Activated T-helper 1 cell treated with Interleukin-2 at 50 U/mL for 16 hours (primary cell): Measurements from ENCODE around the gene SDC1.

ENCODE experiments used
- DNase-seq: peaks from one replicate; pipeline ENCODE4 v3.0.0-alpha.2; 2020; ENCODE audit warnings: low read depth

SDC1 gene

DNA sequence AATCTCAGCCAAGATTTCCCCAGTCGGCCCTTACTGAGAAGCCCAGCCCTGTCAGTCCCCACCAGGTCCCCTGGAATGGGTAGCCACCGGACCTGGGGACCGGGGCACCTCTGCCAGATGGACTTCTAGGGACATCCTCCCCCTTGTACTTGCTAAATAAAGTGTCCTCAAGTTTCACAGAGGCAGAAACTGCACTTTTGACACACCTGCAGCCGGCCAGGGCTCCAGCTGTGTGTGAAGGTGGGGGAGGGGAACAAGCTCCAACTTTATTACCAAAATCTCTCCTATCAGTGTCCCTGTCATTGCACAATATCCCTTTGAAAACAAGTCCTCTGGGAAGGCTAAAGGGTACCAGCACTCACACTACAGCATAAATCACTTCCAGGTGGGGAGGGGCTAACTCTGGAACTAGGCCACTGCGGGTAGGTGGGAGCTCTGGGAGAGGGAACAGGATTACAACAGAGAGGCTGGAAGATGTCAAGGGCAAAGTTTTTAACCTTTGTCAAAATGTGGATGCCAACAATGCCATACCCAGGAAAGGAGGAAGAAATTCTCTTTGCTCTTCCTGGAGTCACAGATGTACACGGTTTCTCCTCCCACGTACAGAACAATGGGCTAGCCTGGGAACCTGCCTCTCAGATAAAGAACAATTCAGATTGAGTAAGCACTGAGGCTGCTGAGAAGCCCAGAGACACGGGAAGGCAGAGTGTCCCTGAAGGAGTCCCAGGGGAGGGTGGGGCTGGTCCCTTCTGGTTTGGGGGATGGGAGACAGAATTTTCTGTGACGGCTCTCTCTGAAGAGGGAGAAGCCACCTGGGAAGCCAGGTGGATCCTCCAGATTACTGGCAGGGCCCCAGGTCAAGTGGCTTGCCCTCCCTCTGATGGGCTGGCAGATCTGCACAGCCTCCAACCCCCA lies 11.0 kb downstream of the SDC1 start:
- no peak for DNase-seq

DNA sequence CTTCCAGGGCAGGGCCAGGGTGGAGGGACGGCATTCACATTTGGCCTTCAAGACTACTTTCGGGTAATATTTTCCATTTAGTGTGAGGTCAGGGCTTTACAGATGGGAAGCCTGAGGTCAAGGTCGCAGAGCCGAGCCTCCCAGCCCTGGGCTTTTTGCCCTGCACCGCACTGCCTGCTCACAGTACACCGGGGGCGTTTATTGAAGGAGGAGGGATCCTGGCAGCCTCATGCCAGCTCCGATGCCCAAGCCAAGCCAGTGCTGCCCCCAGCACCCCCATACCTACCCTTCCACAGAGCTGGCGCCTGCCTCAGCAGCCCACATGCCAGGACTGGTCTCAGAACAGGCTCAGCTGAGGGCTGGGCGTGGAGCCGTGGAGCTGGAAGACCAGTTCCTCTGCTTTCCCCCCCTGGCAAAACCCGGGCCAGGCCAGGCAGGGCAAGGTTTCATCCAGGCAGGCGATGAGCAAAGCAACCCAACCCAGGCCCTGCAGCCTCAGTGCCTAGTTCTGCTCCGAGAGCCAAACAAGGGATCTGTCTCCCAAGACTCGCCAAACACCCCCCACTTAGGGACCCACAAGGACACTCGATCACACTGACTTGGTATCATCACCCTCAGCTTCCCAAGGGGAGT lies 11.9 kb downstream of the SDC1 start:
- DNase-seq: no peak

DNA sequence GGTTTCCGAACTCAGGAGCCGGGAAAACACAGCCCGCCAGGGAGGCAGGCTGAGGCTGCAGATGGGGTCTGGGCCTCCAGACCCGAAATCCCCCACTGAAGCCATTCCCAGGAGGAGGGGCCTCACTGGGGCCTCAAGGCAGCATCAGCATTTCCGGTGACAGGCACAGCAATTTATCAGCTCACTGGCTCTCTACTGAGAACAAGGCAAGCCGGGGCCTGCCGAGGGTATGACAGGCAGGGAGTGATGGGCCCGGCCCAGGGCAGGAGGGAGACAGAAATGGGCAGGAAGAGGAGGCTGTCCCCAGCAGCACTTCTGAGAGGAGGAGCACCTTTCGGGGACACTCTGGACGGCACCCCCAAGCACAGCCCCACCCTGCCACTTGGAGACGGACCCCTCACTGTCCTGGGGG lies 12.5 kb downstream of the SDC1 start:
- DNase-seq: no peak

DNA sequence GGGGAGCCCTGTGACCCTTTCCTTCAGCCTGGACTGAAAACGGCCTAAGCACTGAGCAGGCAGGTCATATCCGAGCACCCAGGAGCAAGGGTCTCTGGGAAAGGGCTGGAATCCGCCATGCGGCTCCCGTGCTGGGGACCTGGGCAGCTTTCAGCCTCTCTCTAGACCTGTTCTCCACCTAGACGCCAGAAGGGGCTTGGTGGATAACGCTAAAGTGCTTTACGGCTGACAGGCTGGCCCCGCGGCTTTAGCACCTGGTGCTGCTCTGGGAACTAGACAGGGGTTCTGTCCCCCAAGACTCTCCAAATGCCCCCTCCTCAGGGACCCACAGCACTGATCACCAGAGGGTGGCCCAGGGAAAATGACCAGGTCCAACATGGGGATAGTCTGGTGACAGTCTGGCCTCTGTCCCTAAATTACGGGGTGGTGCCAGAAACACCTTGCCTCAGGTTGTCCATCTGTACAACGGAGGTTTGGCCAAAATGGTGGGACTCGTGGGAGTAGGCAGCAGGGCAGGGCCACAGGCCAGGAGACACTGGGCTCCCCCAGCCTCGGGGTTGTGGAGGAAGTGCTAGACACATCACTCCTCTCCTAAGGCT lies 13.0 kb downstream of the SDC1 start:
- no peak for DNase-seq

DNA sequence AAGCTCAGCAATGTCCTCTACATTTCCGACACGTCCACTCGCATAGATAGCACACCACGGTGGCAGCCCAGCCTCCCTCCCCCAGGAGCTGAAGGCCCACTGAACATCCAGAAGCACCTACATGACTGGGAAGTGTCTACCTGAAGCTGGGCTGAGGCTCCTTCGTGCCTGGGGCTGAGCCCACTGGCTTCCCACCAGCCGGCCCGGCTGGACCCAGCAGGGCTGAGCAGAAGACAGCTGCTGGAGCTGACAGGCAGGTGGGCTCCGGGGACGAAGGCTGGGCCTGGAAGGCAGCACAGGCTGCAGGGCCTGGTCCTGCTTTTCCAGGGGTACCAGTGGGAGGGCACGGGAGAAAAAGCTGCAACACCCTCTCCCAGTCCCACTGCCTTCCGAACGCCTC lies 13.5 kb downstream of the SDC1 start:
- DNase-seq: no peak

DNA sequence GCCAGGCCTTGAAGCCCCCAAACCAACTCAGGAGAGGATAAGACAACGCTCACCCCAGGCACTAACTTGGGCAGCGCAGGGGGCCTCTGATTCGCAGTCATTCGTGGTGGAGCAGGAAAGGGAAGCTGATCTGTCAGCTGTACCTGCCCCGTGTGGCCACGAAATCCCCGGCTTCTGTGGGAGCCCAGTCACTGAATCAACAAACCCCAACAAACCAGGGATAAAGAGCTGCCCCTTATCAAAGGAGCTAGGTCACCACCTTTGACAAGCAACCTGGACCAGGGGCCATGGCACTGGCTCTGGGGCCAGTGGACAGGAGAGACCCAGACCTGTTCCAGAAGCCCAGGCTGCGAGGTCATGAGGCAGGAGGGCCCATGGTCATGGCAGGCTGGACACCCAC lies 14.5 kb downstream of the SDC1 start:
- no peak for DNase-seq

DNA sequence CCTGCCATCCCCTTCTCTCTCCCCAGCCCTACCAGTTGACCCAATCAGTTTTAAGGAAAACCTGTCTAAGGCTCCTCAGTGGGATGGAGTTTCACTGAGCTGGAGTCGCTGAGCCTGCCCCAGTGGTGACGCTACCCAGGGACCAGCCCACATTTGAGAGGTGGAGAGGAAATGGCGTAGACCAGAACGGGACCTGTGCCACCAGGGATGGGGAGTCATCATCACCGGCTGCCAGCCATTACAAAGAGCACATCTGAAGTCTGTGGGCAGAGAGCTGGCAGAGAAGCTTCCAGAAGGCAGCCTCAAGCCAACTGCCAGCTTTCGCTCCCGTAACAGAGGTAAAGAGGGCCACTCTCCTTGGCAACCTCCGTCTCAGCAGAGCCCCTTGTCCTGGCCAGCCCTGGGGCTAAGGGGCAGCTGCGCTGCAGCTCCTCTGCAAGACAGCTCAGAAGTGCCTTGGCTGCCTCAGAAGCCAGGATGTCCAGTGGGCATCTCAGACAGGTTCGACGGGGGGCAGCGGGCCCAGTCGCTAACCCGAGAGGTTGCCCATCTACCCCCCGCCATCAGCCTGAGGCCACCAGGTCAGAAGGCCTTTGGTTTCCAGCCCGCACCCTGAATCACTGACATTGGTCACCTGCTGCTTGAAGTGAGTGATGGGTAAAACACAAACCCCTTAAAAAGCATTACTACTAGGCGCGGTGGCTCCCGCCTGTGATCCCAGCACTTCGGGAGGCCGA lies 15.4 kb downstream of the SDC1 start:
- DNase-seq: no peak

DNA sequence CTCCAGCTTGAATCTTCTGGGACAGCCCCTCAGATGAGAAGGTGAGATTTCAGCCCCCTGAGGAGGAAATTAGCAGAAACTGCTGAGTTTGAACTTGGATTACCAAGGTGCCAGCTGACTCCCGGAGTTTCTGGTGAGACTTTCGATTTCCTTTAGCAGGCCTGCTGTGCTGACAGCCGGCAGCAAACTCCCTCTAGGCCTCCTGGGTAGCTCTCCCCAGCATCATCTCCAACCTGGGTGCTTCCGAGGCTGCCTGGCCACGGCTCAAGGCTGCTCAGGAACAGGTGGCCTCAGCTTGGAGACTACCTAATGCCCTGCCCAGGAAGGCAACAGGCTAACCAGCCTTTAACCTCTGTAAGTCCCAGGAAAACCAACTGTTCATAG lies 16.5 kb downstream of the SDC1 start:
- no peak for DNase-seq

DNA sequence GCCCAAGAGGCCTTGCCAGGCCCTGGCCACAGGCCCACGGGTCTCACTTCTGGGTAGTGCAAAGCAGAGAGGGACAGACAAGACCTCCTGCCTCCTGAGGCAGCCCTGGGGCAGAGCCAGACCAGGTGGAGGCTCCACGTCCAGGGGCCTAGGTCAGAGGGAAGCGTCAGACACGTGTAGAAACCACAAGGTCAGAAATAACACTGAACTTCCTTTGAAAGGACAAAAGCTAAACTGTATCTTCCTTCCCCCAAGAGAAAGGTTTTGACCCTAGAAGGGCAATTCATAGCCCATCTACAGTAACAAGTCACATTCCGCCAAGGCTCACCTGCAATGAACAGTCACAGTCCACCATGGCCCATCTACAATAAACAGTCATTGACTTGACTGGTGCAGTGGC lies 17.9 kb downstream of the SDC1 start:
- DNase-seq: no peak

DNA sequence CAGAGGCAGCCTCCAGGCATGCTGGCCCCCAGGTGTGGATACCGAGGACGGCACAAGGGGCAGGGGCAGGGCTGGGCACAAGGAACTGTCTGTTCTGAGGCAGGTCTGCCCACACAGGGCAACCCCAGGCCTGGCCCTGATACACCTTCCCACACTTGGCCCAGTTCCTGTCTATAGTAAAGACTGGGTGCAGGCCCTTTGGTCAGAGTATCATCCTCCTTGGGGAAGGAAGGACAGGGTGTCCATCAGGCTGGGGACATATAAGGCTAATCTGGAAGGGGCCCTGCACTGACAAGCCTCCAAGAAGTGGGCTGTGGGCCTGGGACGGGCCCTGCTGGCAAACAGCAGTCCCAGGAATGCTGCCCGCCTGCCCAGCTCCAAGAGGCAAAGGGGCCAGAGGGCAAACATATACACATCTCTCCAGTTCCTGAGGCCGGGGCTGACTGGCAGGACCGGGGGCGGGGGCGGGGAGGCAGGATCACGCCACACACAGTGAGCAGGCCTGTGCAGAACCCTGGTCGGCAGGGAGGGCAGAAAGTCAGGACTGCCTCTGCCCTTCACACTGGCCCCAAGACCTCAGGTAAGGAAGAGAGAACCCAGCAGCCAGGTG lies 18.9 kb downstream of the SDC1 start:
- DNase-seq: no peak

DNA sequence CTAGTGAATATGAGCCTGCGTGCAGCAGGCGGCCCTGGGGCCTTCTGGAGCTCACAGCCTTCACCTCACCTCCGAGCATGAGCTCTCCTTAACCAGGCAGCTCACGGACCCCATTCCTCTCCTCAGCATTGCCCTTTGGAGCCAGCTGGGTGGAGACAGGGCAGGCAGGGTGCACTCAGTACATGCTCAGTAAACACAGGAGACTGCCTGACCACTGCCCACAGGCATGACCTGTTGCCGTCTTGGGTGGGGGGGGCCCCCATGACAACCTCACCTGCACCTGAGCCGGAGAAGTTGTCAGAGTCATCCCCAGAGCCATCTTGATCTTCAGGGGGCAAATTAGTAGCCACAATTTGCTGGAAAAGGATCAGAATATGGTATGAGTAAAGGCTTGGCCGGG lies 19.9 kb downstream of the SDC1 start:
- DNase-seq: no peak

DNA sequence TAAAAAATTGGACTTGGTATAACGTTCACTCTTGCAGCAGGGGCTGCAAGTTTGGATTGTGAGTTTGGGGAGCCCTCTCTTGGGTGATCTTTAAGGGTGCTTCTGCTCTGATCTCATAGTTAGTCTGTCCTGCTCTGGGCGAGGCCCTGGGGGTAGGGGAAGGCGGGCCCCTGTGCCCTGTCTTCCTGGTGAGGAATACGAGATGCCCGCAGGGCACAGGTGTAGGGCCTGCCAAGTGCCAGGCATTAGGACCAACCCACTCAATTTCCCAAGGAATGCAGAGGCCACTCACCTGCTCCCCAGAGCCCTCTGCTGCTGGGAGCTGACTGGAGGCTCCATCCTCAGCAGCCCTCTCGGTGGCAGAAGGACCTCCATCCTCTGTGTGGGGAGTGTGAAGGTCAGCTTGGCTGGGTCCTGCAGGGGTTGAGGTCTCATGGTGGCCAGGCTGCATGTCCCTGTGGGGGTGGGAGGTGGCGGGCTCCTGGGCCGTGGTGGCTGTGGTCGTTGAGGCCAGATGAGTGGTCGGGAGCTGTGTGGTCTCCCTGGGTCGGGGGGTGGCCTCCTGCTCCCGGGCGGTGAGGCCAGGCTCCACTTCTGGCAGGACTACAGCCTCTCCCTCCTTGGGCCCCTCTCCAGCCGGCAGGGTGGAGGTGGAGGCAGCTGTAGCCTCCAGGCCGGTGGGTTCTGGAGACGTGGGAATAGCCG lies 21.3 kb downstream of the SDC1 start:
- DNase-seq: no peak

DNA sequence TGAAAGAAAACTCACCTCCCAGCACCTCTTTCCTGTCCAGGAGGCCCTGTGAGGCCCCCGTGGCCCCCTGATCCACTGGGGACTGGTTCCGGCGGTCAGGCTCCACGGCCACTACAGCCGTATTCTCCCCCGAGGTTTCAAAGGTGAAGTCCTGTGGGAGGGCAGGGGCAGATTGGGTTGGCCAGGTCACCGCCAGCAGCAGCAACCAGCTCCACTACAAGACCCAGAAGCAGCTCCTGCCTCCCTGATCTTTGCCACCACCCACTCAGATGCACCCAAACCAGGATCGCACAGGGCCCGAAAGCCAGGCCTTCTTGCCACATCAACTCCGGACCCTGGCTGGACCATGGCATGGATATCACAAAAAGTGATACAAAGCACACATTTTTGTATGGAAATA lies 21.9 kb downstream of the SDC1 start:
- no peak for DNase-seq

DNA sequence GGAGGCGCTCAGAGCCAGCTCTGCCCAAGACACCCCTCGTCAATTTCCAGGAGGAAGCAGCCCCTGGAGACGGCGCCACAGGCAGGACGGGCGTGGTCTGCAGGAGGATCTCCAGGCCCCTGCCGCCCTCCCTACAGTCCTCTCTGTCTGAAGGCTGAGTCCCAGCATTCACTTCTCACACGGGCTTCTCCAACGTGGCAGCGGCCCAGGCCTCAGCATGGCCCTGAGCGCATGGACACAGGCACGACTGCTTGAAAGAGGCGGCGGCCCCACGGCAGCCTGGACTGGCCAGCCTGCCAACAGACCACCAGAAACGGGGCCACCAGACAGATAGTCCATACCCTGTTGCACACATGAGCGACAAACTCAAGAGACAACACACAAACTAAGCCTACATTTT lies 23.3 kb downstream of the SDC1 start:
- no peak for DNase-seq

DNA sequence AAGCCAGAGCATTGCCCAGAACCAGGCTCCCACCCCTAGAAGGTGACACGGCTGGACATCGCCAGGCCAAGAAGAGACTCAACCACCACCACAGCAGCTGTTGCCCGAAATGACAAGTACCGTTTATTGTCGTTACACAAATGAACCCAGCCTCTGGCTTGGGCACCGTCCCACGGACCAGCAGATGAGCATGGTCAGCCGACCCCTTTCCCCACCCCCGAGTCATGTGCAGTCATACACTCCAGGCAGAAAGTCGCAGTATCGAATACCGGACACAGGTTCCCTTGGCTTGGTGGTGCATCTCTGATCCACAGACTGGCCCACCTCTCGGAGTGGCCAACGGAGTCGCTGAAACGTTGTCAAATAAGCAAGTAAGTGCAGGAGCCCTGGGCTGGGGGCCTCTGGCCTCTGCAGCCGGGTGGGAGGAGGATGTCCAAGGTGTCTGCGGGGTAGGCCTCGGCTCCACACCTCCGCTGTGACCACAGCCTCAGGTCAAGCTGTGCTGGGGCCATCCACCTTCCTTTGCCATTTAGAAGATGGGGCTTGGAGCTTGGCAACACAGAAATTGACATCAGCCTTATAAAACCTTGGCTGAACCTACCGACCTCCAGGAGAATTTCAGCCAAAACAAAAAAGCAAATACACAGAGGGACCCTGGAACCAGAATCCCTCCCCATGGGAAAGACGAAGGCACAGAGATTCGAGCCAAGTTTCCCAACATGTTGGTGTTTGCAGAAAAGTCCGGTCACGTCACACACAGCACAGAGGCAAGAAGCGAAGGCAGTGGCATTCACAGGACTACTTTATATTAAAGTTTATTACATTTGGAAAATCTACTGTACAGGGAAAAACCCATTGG lies 24.0 kb downstream of the SDC1 start:
- DNase-seq: no peak

DNA sequence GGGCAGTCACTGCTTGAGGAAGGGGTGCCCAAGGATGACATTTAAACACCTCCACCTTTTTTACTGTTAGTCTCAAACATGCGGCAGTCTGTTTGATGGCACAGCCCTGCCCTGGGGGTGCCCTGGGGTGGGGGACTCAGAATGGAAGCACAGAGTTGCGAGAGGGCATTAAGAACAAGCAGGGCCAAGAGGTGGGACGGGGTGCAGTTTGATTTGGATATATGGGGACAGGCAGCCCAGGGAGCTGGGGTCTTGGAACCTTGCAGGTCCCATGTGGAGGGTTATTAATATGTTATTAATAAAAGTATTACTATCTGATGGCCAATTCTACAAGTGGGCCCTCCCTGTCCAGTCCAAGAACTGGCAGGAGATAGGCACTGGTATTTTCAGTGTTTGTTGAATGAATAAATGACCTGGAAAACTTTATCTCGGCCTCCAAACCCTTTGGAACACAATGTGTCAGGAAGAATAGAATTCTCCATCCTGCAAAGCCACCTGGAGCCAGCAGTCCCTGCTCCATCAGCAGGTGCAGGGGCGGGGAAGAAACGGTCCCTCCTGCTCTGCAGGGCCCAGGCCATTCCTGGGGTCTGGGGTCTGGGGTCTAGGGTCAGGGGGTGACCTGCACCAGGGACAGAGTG lies 25.2 kb downstream of the SDC1 start:
- no peak for DNase-seq

DNA sequence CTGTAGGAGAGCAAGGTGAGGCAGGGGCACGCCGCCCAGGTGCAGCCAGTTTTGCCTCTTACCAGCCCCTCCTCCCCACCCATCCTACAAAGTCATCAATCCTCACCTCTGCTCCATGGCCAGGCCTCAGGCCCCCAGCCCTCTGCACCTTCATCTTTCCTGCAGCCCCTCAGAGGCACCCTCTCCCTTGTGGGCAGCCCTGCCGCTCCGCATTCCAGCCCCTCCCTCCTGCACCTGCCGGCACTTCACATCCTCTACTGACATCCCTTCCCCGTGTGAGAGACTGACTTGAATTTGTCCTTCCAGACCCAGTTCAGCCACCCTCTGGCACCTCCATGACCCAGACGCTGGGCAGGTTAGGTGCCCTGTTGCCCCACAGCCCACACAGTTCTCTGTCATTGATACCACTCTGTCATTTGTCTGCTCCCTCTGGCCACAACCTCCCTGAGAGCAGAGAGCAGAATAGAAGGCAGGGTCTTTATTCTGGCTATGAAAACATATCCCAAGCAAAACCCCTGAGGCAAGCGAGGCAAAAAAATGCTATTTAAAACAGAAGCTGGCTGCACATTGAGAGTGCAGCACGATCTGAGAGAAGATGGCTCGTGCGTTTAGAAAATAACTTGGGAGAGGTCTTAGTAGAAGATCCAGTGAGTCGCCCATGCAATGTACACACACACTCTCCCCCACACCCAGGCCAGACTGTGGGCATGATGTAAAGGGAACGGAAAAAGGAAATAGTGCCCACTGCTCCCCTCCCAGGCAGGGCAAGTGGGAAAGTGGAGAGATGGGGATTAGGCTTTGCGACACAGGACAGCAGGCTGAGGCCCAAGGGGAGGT lies 25.9 kb downstream of the SDC1 start:
- no peak for DNase-seq

DNA sequence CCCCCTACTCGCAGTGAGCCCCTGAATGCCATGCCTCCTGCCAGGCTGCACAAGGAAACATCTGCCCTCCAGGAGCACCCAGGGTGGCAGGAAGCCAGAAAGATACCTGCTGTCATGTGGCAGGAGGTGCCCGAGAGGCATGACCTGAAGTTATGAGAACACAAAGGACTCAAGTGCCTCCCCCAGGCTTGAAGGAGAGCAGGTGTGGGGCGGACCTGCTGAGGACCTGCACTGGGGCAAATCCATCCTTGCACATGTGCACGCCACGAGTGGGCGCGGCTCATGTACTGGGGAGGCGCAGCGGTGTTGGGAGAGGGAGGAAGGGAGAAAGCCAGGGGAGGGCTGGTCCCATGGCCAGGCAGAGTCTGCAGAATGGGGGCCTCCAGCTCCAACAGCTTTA lies 26.9 kb downstream of the SDC1 start:
- no peak for DNase-seq

DNA sequence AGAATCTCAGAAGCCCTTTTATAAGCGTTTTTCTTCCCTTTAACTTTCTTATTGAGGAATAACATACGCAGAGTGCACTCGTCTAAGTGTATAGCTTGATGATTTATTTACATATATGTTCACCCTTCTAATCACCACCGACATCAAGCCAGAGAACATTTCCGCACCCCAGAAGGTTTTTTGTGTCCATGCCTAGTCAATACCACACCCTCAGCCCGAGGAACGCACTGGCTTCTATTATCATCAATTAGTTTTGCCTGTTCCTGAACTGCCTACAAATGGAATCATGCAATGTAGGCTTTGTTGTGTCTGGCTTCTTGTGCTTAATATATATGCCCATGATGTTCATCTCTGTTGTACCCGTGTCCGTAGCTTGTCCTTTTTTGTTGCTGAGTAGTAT lies 27.7 kb downstream of the SDC1 start:
- no peak for DNase-seq
